Measurements from ENCODE around the gene CSNK1E.

The CSNK1E gene

DNA sequence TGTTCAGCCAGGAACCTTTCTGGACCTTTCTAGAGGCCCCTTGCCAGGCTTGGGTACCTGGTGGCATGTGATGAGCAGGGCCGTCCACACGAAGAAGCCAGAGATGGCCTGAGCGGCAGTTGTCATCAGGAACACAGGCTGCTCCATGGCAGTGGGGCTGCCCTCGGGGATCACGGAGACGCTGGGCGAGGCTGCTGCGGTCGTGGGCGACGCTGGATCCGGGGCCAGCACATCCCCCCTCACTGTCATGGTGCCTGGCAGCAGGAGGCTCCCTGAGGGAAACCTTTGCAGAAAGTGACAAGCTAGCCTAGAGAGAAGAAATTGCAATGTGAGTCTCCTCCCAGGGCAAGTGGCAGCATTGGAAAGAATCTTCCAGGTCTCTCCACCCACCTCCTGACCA is 69.5 kb downstream of the CSNK1E start:
- no peak for DNase-seq

DNA sequence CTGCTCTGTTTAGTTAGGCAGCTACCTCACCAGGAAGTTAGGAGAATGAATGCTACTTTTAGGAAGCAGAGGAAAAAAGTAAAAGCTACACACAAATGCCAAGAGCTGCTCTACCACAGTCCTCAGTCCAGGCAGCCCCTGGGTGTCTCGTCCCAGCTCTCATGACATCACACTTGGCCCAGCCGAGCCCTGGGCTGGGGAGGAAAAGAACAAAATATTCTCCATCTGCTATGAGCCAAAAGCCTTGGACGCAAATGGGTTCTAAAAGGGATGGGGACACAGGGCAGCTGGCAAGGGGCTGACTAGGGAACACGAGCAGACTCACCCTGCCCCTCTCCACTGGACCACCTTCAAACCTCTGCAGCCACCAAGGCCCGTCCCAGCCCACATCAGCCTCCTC is 70.5 kb downstream of the CSNK1E start:
- DNase-seq = peak; percentile 70

DNA sequence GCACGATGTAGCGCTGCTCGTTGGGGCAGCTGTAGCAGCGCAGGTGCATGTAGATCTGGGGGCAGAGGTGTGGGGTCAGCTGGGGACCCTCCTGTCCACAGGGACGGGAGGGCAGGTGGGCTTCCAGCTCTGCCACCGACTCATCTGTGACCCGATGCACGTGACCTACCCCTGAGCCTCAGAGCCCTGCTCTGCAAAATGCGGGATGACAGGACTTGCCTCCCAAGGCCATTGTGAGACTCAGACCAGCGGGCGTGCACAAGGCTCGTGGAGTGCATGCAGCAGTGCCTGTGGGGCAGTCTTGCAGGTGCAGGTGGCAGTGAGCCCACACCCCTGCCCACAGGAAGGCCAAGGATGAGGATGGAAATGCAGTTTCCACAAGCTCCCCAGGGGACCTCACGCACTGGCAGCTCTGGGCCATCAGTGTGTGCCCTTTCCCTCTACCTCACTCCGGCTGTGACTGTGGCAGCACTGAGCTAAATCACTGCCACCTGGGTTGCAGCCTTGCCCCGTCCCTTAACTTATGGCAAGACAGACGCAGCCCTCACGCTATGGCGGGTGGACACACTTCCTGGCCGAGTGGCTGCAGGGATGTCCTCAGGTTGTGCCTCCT is 71.1 kb downstream of the CSNK1E start:
- DNase-seq = no peak

DNA sequence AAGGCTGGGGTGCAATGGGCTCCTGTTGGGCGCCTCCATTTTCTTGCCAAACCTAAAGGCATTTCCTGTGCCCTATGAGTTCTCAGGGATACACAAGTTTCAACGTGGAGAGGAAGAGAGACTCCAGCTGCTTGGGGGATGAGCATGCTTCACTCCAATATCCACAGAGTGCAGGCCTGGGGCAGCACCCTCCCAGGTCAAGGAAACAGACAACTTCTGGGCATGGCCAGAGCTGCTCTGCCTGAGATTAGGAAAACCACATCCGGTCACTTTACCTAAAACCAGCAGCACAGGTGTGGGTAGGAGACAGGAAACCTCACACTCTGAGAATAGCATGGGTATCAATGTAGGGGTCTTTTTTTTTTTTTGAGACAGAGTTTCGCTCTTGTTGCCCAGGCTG is 73.1 kb downstream of the CSNK1E start:
- DNase-seq = no peak

GRCh38 chr22:38243007-38243765 is 74.0 kb downstream of the CSNK1E start:
- DNase-seq = peak; percentile 44

GRCh38 chr22:38240734-38241252 is 76.4 kb downstream of the CSNK1E start:
- peak; percentile 41 for DNase-seq

Measured in midbrain (tissue), 1 donor.